ENCODE results near the gene ZSCAN9.

- TF ChIP-seq, protein P1, sequence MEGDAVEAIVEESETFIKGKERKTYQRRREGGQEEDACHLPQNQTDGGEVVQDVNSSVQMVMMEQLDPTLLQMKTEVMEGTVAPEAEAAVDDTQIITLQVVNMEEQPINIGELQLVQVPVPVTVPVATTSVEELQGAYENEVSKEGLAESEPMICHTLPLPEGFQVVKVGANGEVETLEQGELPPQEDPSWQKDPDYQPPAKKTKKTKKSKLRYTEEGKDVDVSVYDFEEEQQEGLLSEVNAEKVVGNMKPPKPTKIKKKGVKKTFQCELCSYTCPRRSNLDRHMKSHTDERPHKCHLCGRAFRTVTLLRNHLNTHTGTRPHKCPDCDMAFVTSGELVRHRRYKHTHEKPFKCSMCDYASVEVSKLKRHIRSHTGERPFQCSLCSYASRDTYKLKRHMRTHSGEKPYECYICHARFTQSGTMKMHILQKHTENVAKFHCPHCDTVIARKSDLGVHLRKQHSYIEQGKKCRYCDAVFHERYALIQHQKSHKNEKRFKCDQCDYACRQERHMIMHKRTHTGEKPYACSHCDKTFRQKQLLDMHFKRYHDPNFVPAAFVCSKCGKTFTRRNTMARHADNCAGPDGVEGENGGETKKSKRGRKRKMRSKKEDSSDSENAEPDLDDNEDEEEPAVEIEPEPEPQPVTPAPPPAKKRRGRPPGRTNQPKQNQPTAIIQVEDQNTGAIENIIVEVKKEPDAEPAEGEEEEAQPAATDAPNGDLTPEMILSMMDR (IDR thresholded peaks at IDR 0.05; ENCODE audit: low read depth, low read length, poor library complexity, severe bottlenecking) = no peak
- TF ChIP-seq EZH2phosphoT487 (IDR thresholded peaks at IDR 0.05; ENCODE audit: borderline replicate concordance, low read length) = no peak
Measured at GRCh38 chr6:28266563-28266961, 41.5 kb downstream of the ZSCAN9 start.
